ENCODE results near the gene PFDN4. TPM values are rescaled to one million over a fixed set of nuclear protein-coding genes. Genes with fewer than 3 reads are reported as not detected.

PFDN4 gene
- total and polyA plus RNA-seq, 2 of the 4 experiments (the other 2 are of a cell fraction) = 14.9 to 93.2 TPM

DNA sequence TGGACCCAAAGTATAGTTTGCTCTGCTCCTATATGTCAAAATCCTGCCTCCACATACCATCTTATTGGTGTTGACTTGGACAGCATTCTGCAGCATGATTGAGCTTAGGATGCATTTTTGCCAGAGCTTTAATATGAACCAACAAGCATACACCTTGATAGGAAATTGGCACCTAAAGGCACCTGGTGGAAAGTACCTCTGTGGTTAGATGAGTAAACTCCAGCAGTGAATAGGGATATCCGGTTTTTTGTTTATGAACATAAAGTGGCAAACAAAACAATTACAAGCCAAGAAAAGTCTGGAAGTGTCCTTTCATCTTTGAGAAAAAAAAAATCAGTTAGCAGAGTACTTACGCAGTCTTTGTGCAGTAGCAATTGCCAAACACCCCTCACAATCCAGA is 27.9 kb upstream of the PFDN4 start:
- Histone ChIP-seq H2AK5ac (ENCODE audit: low read depth, low read length) (no peak overlapping the region), H3K4me3 (ENCODE audit: insufficient read depth, low read depth, low read length) (no peak overlapping the region), H3K4me1 (ENCODE audit: control insufficient read depth, insufficient read depth, low read length) (no peaks in the 10 kb centered on the region), H3K4me2 (ENCODE audit: low read depth, low read length) (no peak overlapping the region), H2BK15ac (ENCODE audit: low read depth, low read length) (no peak overlapping the region), H3K56ac (ENCODE audit: extremely low read depth, insufficient read depth, low read length) (no peak overlapping the region), H3K18ac (ENCODE audit: low read depth, low read length) (no peak overlapping the region), H2AK9ac (replicated peaks; ENCODE audit: low read depth, low read length, poor library complexity) (no peak overlapping the region), H3K27me3 (ENCODE audit: control insufficient read depth, insufficient read depth, low read length) (peaks cover 23% of the 10 kb centered on the region), H3K23ac (ENCODE audit: low read depth, low read length) (no peak overlapping the region), H3K9ac (ENCODE audit: low read depth, low read length) (no peak overlapping the region), H3K27ac (ENCODE audit: insufficient read depth, low read length) (no peak overlapping the region), H2BK20ac (ENCODE audit: low read depth, low read length) (no peak overlapping the region), H2BK5ac (ENCODE audit: low read depth, low read length, poor library complexity, severe bottlenecking) (no peak overlapping the region), H3K9me3 (ENCODE audit: control insufficient read depth, insufficient read depth, low read length) (no peaks in the 10 kb centered on the region), H4K20me1 (ENCODE audit: insufficient read depth, low read length) (no peaks in the 10 kb centered on the region), H4K8ac (ENCODE audit: low read depth in 2 of 2, low read length in 2 of 2) (no peak overlapping the region), H2AFZ (replicated peaks; ENCODE audit: low read length, poor library complexity) (no peak overlapping the region), H3K9me1 (ENCODE audit: insufficient read depth, low read length) (no peaks in the 10 kb centered on the region), H3K36me3 (ENCODE audit: control insufficient read depth, insufficient read depth, low read length) (no peaks in the 10 kb centered on the region), H3K4ac (ENCODE audit: low read depth, low read length) (no peak overlapping the region), H4K91ac (ENCODE audit: insufficient read depth, low read depth, low read length) (no peak overlapping the region), H2BK120ac (ENCODE audit: low read depth, low read length) (no peak overlapping the region), H3K79me1 (ENCODE audit: low read depth in 1 of 2, low read length in 2 of 2) (no peaks in the 10 kb centered on the region), H3K14ac (replicated peaks; ENCODE audit: low read depth, low read length) (no peak overlapping the region), H4K5ac (ENCODE audit: low read depth, low read length) (no peak overlapping the region)
- ChIA-PET CTCF (interaction anchor here (0.6 to 1.1 kb wide), 2 partner anchors 9 to 87 kb away, joined by 4 read pairs; no protein-coding TSS in a partner anchor), POLR2A (ENCODE audit: unreplicated experiment) (no interaction called here)
- TF ChIP-seq POLR2A (IDR thresholded peaks at IDR 0.05; ENCODE audit: low read depth, low read length) (no peak), MAZ (IDR thresholded peaks at IDR 0.05; ENCODE audit: borderline replicate concordance, low read depth, low read length) (no peak), CTCF (conservative IDR thresholded peaks at IDR 0.05; ENCODE audit: low read depth, low read length) (no peak), RFX5 (IDR thresholded peaks at IDR 0.05; ENCODE audit: low read depth, low read length) (no peak), USF2 (IDR thresholded peaks at IDR 0.05; ENCODE audit: low read depth, low read length) (no peak), MXI1 (IDR thresholded peaks at IDR 0.05; ENCODE audit: borderline replicate concordance, low read depth, low read length) (no peak), CEBPB (IDR thresholded peaks at IDR 0.05; ENCODE audit: low read depth, low read length) (no peak), RCOR1 (IDR thresholded peaks at IDR 0.05; ENCODE audit: insufficient replicate concordance, low read length) (no peak)
- TF ChIP-seq, protein P1, sequence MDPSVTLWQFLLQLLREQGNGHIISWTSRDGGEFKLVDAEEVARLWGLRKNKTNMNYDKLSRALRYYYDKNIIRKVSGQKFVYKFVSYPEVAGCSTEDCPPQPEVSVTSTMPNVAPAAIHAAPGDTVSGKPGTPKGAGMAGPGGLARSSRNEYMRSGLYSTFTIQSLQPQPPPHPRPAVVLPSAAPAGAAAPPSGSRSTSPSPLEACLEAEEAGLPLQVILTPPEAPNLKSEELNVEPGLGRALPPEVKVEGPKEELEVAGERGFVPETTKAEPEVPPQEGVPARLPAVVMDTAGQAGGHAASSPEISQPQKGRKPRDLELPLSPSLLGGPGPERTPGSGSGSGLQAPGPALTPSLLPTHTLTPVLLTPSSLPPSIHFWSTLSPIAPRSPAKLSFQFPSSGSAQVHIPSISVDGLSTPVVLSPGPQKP (IDR thresholded peaks at IDR 0.05; ENCODE audit: borderline replicate concordance, low read depth, low read length) = no peak
- intact Hi-C loops (cut with micrococcal nuclease) = no loop called here
- in situ Hi-C loops (cut with MboI; ENCODE audit: low sequenced_read_pairs) = loop anchor here (25.0 kb wide), 1 partner anchor 193 kb away; no protein-coding TSS in a partner anchor
- no peak for DNase-seq
- no CpG with 5 or more reads among the region's 2 CpGs for WGBS, 2 experiments (ENCODE audit: extremely low coverage in 2 of 2, insufficient read length in 1 of 2)
- no peak for ATAC-seq (ENCODE audit: low read depth)
- BruUV-seq (replicated peaks) = no TSS peak
- dilution Hi-C loops (cut with HindIII; ENCODE audit: low sequenced_read_pairs, unreplicated experiment) = loop anchor here (25.0 kb wide), 1 partner anchor 93 kb away; no protein-coding TSS in a partner anchor
